Liver (tissue), 9 donors: Measurements from ENCODE around the gene PHLDB3. TPM values are rescaled to one million over a fixed set of nuclear protein-coding genes. Genes with fewer than 3 reads are reported as not detected.

Source experiments
- DNase-seq: peaks from one replicate; pipeline ENCODE4 v3.0.0-alpha.2; 2017; ENCODE audit warnings: low spot score
- H3K27ac ChIP-seq, 2 donors: one replicate each; pipeline ENCODE4 v1.7.0; 2013; ENCODE audit warnings: inconsistent platforms in 2 of 2, low read length in 2 of 2, control low read depth in 1 of 2, low read depth in 1 of 2, mild to moderate bottlenecking in 1 of 2
- H3K27me3 ChIP-seq, 4 donors: one replicate each; pipeline versions ENCODE4 v1.6.1 to v1.7.0; 2013; ENCODE audit warnings: low read length in 3 of 4, inconsistent platforms in 1 of 4, mild to moderate bottlenecking in 1 of 4, moderate library complexity in 1 of 4; ENCODE audit not compliant: control insufficient read depth in 4 of 4, insufficient read depth in 4 of 4
- H3K36me3 ChIP-seq, 4 donors: one replicate each; pipeline versions ENCODE4 v1.6.1 to v1.7.0; 2013; ENCODE audit warnings: low read length in 3 of 4, mild to moderate bottlenecking in 3 of 4, low read depth in 1 of 4, moderate library complexity in 1 of 4; ENCODE audit not compliant: control insufficient read depth in 4 of 4, insufficient read depth in 3 of 4
- H3K4me1 ChIP-seq, 4 donors: one replicate each; pipeline versions ENCODE4 v1.6.1 to v1.7.0; 2013; ENCODE audit warnings: low read length in 3 of 4, mild to moderate bottlenecking in 3 of 4, moderate library complexity in 1 of 4; ENCODE audit not compliant: control insufficient read depth in 4 of 4, insufficient read depth in 4 of 4
- H3K4me3 ChIP-seq, 3 donors: one replicate each; pipeline versions ENCODE4 v1.6.1 to v1.7.0; 2013; ENCODE audit warnings: low read length in 3 of 3, control low read depth in 1 of 3, low read depth in 1 of 3, mild to moderate bottlenecking in 1 of 3
- H3K9ac ChIP-seq, 2 donors: one replicate each; pipeline ENCODE4 v1.7.0; 2013; ENCODE audit warnings: low read length in 2 of 2, mild to moderate bottlenecking in 2 of 2, moderate library complexity in 2 of 2, control low read depth in 1 of 2, low read depth in 1 of 2
- H3K9me3 ChIP-seq, 4 donors: one replicate each; pipeline versions ENCODE4 v1.6.1 to v1.7.0; 2013; ENCODE audit warnings: low read length in 3 of 4; ENCODE audit not compliant: control insufficient read depth in 4 of 4
- EGR1 ChIP-seq, 2 donors: IDR thresholded peaks; 2 replicates each; pipeline ENCODE4 v1.6.1; 2016 to 2018; ENCODE audit warnings: antibody characterized with exemption in 2 of 2, low read depth in 2 of 2
- FOXA1 ChIP-seq: IDR thresholded peaks from 2 replicates; pipeline ENCODE4 v1.6.1; 2016; ENCODE audit warnings: antibody characterized with exemption
- FOXA2 ChIP-seq: IDR thresholded peaks from 2 replicates; pipeline ENCODE4 v1.6.1; 2016; ENCODE audit warnings: antibody characterized with exemption
- HNF4A ChIP-seq, 2 donors: conservative IDR thresholded peaks; 2 replicates each; pipeline ENCODE4 v1.6.1; 2016; ENCODE audit warnings: antibody characterized with exemption in 2 of 2, mild to moderate bottlenecking in 2 of 2
- JUND ChIP-seq, 2 donors: IDR thresholded peaks; 2 replicates each; pipeline ENCODE4 v1.6.1; 2016; ENCODE audit warnings: antibody characterized with exemption in 2 of 2
- NR2F2 ChIP-seq: IDR thresholded peaks from 2 replicates; pipeline ENCODE4 v1.6.1; 2016; ENCODE audit warnings: antibody characterized with exemption
- RAD21 ChIP-seq, 2 donors: IDR thresholded peaks; 2 replicates each; pipeline ENCODE4 v1.6.1; 2016; ENCODE audit warnings: antibody characterized with exemption in 2 of 2, mild to moderate bottlenecking in 2 of 2
- RXRA ChIP-seq, 2 donors: IDR thresholded peaks; 2 replicates each; pipeline ENCODE4 v1.6.1; 2017 to 2018; ENCODE audit warnings: antibody characterized with exemption in 2 of 2, mild to moderate bottlenecking in 1 of 2
- SP1 ChIP-seq: IDR thresholded peaks from 2 replicates; pipeline ENCODE4 v1.6.1; 2018; ENCODE audit warnings: antibody characterized with exemption, mild to moderate bottlenecking
- YY1 ChIP-seq: IDR thresholded peaks from 2 replicates; pipeline ENCODE4 v1.6.1; 2016; ENCODE audit warnings: antibody characterized with exemption, mild to moderate bottlenecking
- WGBS: extraction: QIAGEN DNeasy Blood & Tissue Kit; methylation state at CpG from one replicate; pipeline ENCODE4 v1.1.7; 2013; 5-methylcytosine and 5-hydroxymethylcytosine counted together
- polyA plus RNA-seq, 2 donors: library from polyadenylated mRNA; stranded (reverse) in 1 of 2; unstranded in 1 of 2; fragments of 200-250 nt in 1 of 2; fragments of >200 nt in 1 of 2; fragmentation: Nextera tagmentation in 1 of 2; extraction: Ambion mirVana in 1 of 2; gene quantifications; one replicate each; pipeline versions ENCODE4 v1.2.1 to v1.2.3, GENCODE V29; 2013 to 2015
- total RNA-seq, 2 donors: library from RNA; depleted of rRNA; stranded (reverse); fragments of >200 nt; gene quantifications; one replicate each; pipeline ENCODE4 v1.2.3, GENCODE V29; 2014
- TF ChIP-seq, protein P1 (sequence below): fragments of 150-350 bp; IDR thresholded peaks from 2 replicates; pipeline ENCODE4 v1.5.1; 2017; ENCODE audit warnings: improper control_type of control experiment, low read depth, low read length; ENCODE audit not compliant: missing input control
- TF ChIP-seq, protein P2 (sequence below): IDR thresholded peaks from 2 replicates; pipeline ENCODE4 v1.6.1; 2016; ENCODE audit warnings: antibody characterized with exemption, mild to moderate bottlenecking
- donor health status: healthy.
- donor health status: healthy.
- donor health status: healthy.
- donor health status: healthy.
- donor health status: healthy.

The PHLDB3 gene
- total and polyA plus RNA-seq, 4 donors, result 10.6 to 18.2 (median 11.7) TPM

DNA sequence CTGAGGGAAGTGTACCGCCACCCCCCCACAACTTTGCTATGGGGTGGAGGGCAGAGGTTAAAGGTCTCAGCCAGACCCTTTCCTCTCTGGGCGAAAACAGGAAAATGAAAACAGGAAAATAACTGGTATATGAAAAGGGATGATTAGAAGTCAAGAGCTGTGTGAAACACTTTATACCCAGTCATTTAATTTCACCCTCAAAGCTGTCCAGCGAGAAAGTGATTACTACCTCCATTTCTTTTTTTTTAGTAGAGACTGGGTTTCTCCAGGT, 575 bp upstream of the PHLDB3 start:
- H3K27ac ChIP-seq, result peak overlapping the region; percentile 14 to 91
- H3K4me1 ChIP-seq, result peaks cover 6 to 32% (median 16%) of the 10 kb centered on the region in 4 donors
- no peak for DNase-seq
- no peaks in the 10 kb centered on the region for H3K9me3 ChIP-seq
- H3K4me3 ChIP-seq, result no peak overlapping the region
- H3K27me3 ChIP-seq, result no peaks in the 10 kb centered on the region
- H3K36me3 ChIP-seq, result peaks cover 0 to 14% (median 9%) of the 10 kb centered on the region in 4 donors
- 79% methylated on average over 3 of the region's 3 CpGs for WGBS
- H3K9ac ChIP-seq, result no peak overlapping the region
- TF ChIP-seq EGR1 (IDR thresholded peaks at IDR 0.05; ENCODE audit: low read depth in 2 of 2), result no peak
- TF ChIP-seq RXRA (IDR thresholded peaks at IDR 0.05), result no peak
- no peak for TF ChIP-seq NR2F2
- no peak for TF ChIP-seq FOXA1
- no peak for TF ChIP-seq YY1
- TF ChIP-seq JUND (IDR thresholded peaks at IDR 0.05), result no peak
- TF ChIP-seq, protein P1, sequence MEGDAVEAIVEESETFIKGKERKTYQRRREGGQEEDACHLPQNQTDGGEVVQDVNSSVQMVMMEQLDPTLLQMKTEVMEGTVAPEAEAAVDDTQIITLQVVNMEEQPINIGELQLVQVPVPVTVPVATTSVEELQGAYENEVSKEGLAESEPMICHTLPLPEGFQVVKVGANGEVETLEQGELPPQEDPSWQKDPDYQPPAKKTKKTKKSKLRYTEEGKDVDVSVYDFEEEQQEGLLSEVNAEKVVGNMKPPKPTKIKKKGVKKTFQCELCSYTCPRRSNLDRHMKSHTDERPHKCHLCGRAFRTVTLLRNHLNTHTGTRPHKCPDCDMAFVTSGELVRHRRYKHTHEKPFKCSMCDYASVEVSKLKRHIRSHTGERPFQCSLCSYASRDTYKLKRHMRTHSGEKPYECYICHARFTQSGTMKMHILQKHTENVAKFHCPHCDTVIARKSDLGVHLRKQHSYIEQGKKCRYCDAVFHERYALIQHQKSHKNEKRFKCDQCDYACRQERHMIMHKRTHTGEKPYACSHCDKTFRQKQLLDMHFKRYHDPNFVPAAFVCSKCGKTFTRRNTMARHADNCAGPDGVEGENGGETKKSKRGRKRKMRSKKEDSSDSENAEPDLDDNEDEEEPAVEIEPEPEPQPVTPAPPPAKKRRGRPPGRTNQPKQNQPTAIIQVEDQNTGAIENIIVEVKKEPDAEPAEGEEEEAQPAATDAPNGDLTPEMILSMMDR, result no peak
- TF ChIP-seq, protein P2, sequence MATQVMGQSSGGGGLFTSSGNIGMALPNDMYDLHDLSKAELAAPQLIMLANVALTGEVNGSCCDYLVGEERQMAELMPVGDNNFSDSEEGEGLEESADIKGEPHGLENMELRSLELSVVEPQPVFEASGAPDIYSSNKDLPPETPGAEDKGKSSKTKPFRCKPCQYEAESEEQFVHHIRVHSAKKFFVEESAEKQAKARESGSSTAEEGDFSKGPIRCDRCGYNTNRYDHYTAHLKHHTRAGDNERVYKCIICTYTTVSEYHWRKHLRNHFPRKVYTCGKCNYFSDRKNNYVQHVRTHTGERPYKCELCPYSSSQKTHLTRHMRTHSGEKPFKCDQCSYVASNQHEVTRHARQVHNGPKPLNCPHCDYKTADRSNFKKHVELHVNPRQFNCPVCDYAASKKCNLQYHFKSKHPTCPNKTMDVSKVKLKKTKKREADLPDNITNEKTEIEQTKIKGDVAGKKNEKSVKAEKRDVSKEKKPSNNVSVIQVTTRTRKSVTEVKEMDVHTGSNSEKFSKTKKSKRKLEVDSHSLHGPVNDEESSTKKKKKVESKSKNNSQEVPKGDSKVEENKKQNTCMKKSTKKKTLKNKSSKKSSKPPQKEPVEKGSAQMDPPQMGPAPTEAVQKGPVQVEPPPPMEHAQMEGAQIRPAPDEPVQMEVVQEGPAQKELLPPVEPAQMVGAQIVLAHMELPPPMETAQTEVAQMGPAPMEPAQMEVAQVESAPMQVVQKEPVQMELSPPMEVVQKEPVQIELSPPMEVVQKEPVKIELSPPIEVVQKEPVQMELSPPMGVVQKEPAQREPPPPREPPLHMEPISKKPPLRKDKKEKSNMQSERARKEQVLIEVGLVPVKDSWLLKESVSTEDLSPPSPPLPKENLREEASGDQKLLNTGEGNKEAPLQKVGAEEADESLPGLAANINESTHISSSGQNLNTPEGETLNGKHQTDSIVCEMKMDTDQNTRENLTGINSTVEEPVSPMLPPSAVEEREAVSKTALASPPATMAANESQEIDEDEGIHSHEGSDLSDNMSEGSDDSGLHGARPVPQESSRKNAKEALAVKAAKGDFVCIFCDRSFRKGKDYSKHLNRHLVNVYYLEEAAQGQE, result no peak

DNA sequence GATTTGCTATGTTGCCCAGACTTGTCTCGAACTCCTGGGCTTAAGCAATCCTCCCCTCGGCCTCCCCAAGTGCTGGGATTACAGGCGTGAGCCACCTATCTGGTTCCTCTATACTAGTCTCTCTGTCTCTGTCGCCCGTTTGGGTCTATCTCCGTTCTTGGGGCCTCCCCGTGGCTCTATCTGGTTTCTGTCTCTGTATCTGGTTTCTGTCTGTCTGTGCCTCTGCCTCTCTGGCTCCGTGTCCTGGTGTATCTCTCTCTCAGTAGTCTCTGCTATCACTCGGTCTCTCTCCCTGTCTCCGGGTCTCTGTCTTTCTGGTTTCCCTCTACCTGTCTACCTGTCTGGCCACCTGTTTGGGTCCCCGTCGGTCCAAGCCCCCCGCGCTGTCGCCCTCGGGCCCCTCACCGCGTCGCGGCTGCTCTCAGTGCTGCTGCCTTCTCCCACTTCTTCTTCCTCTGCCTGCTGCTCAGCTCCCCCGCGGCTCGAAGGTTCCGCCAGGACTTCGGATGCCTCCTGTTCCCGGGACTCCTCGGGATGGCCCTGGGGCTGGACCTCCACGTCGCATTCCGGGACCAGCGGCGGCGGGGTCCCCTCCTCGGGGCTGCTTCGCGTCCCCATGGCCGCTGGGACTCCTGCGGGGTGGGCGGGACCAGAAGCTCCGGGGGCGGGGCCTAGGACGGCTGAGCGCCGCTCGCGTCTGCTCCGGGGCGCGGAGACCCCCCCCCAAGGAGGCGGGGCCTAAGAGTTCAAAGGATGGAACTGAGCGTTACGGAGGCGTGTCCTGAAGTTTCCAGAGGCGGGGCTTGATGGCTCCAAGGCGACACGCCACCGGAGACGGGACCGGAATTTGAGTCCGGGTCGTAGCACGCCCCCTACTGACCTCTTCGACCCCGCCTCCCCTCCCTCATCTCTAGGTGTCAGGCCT, 783 bp downstream of the PHLDB3 start:
- Histone ChIP-seq H3K4me3 (peak overlapping the region; percentile 73 to 93 (median 80)), H3K9me3 (no peaks in the 10 kb centered on the region), H3K4me1 (peaks cover 11 to 45% (median 26%) of the 10 kb centered on the region in 4 donors), H3K9ac (peak overlapping the region; percentile 74 to 77), H3K36me3 (peaks cover 0 to 8% (median 2%) of the 10 kb centered on the region in 4 donors), H3K27ac (peak overlapping the region; percentile 91 to 95), H3K27me3 (no peaks in the 10 kb centered on the region)
- TF ChIP-seq YY1 (peak; percentile 92), RAD21 (IDR thresholded peaks at IDR 0.05) (peak; percentile 27 to 29), RXRA (IDR thresholded peaks at IDR 0.05) (peak; percentile 25 to 45), NR2F2 (peak; percentile 87), SP1 (peak; percentile 52), FOXA2 (no peak), HNF4A (conservative IDR thresholded peaks at IDR 0.05) (peak; percentile 42 to 47)
- TF ChIP-seq, protein P2, result no peak
- TF ChIP-seq, protein P1, result peak; percentile 8
- DNase-seq, result peak; percentile 96
- WGBS, result 1% methylated on average over 64 of the region's 64 CpGs
